GM19372 (cell line): ENCODE measurements around the gene ALOX15.
"Not testable (repeated sequence)": the region's sequence is repeated elsewhere in the genome, so short reads cannot be mapped to it uniquely, and the experiment has no call there.

Experiments used
- ATAC-seq: cut with Tn5 transposase; IDR thresholded peaks from one replicate; pipeline ENCODE4 v1.9.1; 2021; ENCODE audit warnings: mild to moderate bottlenecking, low read depth, moderate library complexity; ENCODE audit not compliant: unreplicated experiment

Gene ALOX15

GRCh38 chr17:4595685-4596342 is 45.7 kb downstream of the ALOX15 start:
- ATAC-seq, result not testable (repeated sequence)

GRCh38 chr17:4594931-4595684 is 46.4 kb downstream of the ALOX15 start:
- ATAC-seq, result no peak

- ATAC-seq, result no peak
Measured at GRCh38 chr17:4594406-4594805, 47.1 kb downstream of the ALOX15 start.

GRCh38 chr17:4593021-4593421 is 48.5 kb downstream of the ALOX15 start:
- no peak for ATAC-seq

GRCh38 chr17:4592240-4593005 is 49.1 kb downstream of the ALOX15 start:
- ATAC-seq, result no peak

- ATAC-seq, result no peak
Measured at GRCh38 chr17:4591529-4591928, 49.9 kb downstream of the ALOX15 start.

GRCh38 chr17:4590981-4591453 is 50.5 kb downstream of the ALOX15 start:
- ATAC-seq, result no peak

GRCh38 chr17:4590042-4590441 is 51.4 kb downstream of the ALOX15 start:
- ATAC-seq, result not testable (repeated sequence)

- no peak for ATAC-seq
Measured at GRCh38 chr17:4588898-4589625, 52.4 kb downstream of the ALOX15 start.

- ATAC-seq, result no peak
Measured at GRCh38 chr17:4588391-4588790, 53.1 kb downstream of the ALOX15 start.

GRCh38 chr17:4587803-4588202 is 53.7 kb downstream of the ALOX15 start:
- no peak for ATAC-seq

- ATAC-seq, result no peak
Measured at GRCh38 chr17:4587195-4587594, 54.3 kb downstream of the ALOX15 start.

GRCh38 chr17:4586043-4586442 is 55.4 kb downstream of the ALOX15 start:
- no peak for ATAC-seq

GRCh38 chr17:4585638-4585994 is 55.9 kb downstream of the ALOX15 start:
- no peak for ATAC-seq

- ATAC-seq, result no peak
Measured at GRCh38 chr17:4584917-4585637, 56.4 kb downstream of the ALOX15 start.

- ATAC-seq, result no peak
Measured at GRCh38 chr17:4584101-4584916, 57.2 kb downstream of the ALOX15 start, which contains the start of gene SMTNL2. Gene SMTNL2 (plus strand): TSS chr17:4584529. CDS start chr17:4584606, 77 bp downstream.

- ATAC-seq, result no peak
Measured at GRCh38 chr17:4583782-4584100, 57.7 kb downstream of the ALOX15 start.

GRCh38 chr17:4583206-4583605 is 58.3 kb downstream of the ALOX15 start:
- no peak for ATAC-seq

GRCh38 chr17:4582691-4583090 is 58.8 kb downstream of the ALOX15 start:
- ATAC-seq, result no peak
